PC-3 (cell line): Measurements from ENCODE around the gene SH3TC1. TPM values are rescaled to one million over a fixed set of nuclear protein-coding genes. Genes with fewer than 3 reads are reported as not detected.

Experiments used
- ATAC-seq: fragments of 200-7000 bp; cut with Tn5 transposase; 2 replicates; pipeline ENCODE4 v1.9.1; 2020; ENCODE audit warnings: mild to moderate bottlenecking, moderate library complexity
- BruUV-seq: library from RNA; stranded (reverse); fragments of 400-500 nt; replicated peaks from 2 replicates; lab custom pipeline; 2021; lab: Mats Ljungman, UMichigan
- CTCF ChIA-PET: fragments of 300-600 bp; sonication (Branson Sonifier 250); formaldehyde crosslinking; loops from one replicate; lab custom pipeline; 2022; ENCODE audit warnings: antibody characterized with exemption; lab: Charles Lee
- POLR2A ChIA-PET: fragments of 300-600 bp; sonication (Branson Sonifier 250); formaldehyde crosslinking; loops from one replicate; lab custom pipeline; 2022; ENCODE audit warnings: antibody characterized with exemption; ENCODE audit not compliant: unreplicated experiment; lab: Charles Lee
- DNase-seq: peaks from one replicate; pipeline ENCODE4 v3.0.0-alpha.2; 2015
- H2AFZ ChIP-seq: fragments of 300-600 bp; sonication (generic); 2 replicates; pipeline ENCODE4 v1.6.0; 2016; ENCODE audit warnings: antibody characterized with exemption, low read length
- H3F3A ChIP-seq: fragments of 300-600 bp; sonication (generic); one replicate; pipeline ENCODE4 v1.6.0; 2017; ENCODE audit warnings: antibody characterized with exemption, low read length, control low read depth, mild to moderate bottlenecking; ENCODE audit not compliant: unreplicated experiment
- H3K27ac ChIP-seq: fragments of 300-600 bp; sonication (generic); 2 replicates; pipeline ENCODE4 v1.5.1; 2016; ENCODE audit warnings: mild to moderate bottlenecking, low read length
- H3K27me3 ChIP-seq: fragments of 300-600 bp; sonication (generic); 2 replicates; pipeline ENCODE4 v1.6.1; 2016; ENCODE audit warnings: low read length, mixed read lengths
- H3K36me3 ChIP-seq: fragments of 300-600 bp; sonication (generic); 2 replicates; pipeline ENCODE4 v1.6.1; 2016; ENCODE audit warnings: low read depth, mixed run types, low read length, mixed read lengths
- H3K4me1 ChIP-seq: fragments of 300-600 bp; sonication (generic); 2 replicates; pipeline ENCODE4 v1.5.1; 2016; ENCODE audit warnings: low read length; ENCODE audit not compliant: insufficient read depth
- H3K4me2 ChIP-seq: fragments of 300-600 bp; sonication (generic); 2 replicates; pipeline ENCODE4 v1.6.0; 2016; ENCODE audit warnings: low read length
- H3K4me3 ChIP-seq: fragments of 300-600 bp; sonication (generic); 2 replicates; pipeline ENCODE4 v1.5.1; 2016; ENCODE audit warnings: mild to moderate bottlenecking, low read length, mixed read lengths
- H3K79me2 ChIP-seq: fragments of 300-600 bp; sonication (generic); 2 replicates; pipeline ENCODE4 v1.6.1; 2017; ENCODE audit warnings: low read length, mixed read lengths
- H3K9ac ChIP-seq: fragments of 300-600 bp; sonication (generic); 2 replicates; pipeline ENCODE4 v1.6.0; 2016; ENCODE audit warnings: mild to moderate bottlenecking, low read length
- H3K9me2 ChIP-seq: fragments of 300-600 bp; sonication (generic); replicated peaks from 2 replicates; pipeline ENCODE4 v1.6.1; 2016; ENCODE audit warnings: mixed run types, low read length, mixed read lengths
- H3K9me3 ChIP-seq: fragments of 300-600 bp; sonication (generic); 2 replicates; pipeline ENCODE4 v1.6.1; 2016; ENCODE audit warnings: low read length, mixed read lengths
- H4K20me1 ChIP-seq: fragments of 300-600 bp; sonication (generic); 2 replicates; pipeline ENCODE4 v1.6.1; 2016; ENCODE audit warnings: low read length, mixed read lengths
- CTCF ChIP-seq: fragments of 300-600 bp; sonication (generic); conservative IDR thresholded peaks from 2 replicates; pipeline ENCODE4 v1.5.1; 2017; ENCODE audit warnings: antibody characterized with exemption, low read depth, mild to moderate bottlenecking, low read length
- EZH2 ChIP-seq: fragments of 300-600 bp; sonication (generic); IDR thresholded peaks from one replicate; pipeline ENCODE4 v1.6.1; 2017; ENCODE audit warnings: antibody characterized with exemption, mild to moderate bottlenecking, low read length; ENCODE audit not compliant: unreplicated experiment
- EZH2phosphoT487 ChIP-seq: fragments of 300-600 bp; sonication (generic); IDR thresholded peaks from 2 replicates; pipeline ENCODE4 v1.6.1; 2018; ENCODE audit warnings: mild to moderate bottlenecking, antibody characterized with exemption, low read length, borderline replicate concordance
- intact Hi-C: fragments of 100-400 bp; cut with micrococcal nuclease; formaldehyde crosslinking; loops from 2 replicates; pipeline ENCODE4 v1.9.0; 2023
- total RNA-seq: library from RNA; depleted of rRNA; stranded (reverse); fragments of >200 nt; gene quantifications from 2 replicates; pipeline ENCODE4 v1.2.3, GENCODE V29; 2014

The SH3TC1 gene
- total RNA-seq, 1 experiment from 2014 or later = 23.1 TPM

GRCh38 chr4:8231551-8232049 lies 32.5 kb downstream of the SH3TC1 start:
- Histone ChIP-seq H3K27me3 (no peaks in the 10 kb centered on the region), H3K79me2 (no peaks in the 10 kb centered on the region), H3K36me3 (no peaks in the 10 kb centered on the region), H2AFZ (no peak overlapping the region), H3K4me1 (peaks cover 13% of the 10 kb centered on the region), H3K4me3 (no peak overlapping the region), H3K9me3 (no peaks in the 10 kb centered on the region), H3K9ac (no peak overlapping the region), H3K9me2 (no peaks in the 10 kb centered on the region), H4K20me1 (no peaks in the 10 kb centered on the region), H3F3A (no peaks in the 10 kb centered on the region), H3K4me2 (no peak overlapping the region), H3K27ac (no peak overlapping the region)
- ATAC-seq (no peak), DNase-seq (no peak)
- BruUV-seq = no TSS peak
- no peak for TF ChIP-seq EZH2phosphoT487
- TF ChIP-seq EZH2 = no peak
- TF ChIP-seq CTCF = no peak
- ChIA-PET CTCF (no interaction called here), POLR2A (no interaction called here)
- intact Hi-C loops = no loop called here

DNA sequence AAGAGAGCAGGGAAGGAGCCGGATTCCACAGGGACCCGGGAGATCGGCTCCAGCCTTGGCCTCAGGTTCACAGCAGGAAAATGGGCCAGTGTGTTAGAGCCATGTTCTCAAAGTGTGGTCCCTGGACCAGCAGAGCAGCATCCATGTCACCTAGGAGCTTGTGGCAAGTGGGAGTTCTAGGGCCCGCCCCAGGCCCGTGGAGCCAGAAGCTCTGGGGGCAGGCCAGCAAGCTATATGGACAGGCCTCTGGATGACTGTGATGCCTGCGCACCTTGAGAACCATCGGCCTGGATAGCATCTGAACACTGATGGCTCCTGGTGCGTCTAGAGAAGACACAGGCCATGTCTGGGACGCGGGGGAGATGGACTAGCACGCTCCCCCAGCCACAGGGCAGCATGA lies 33.7 kb downstream of the SH3TC1 start:
- Histone ChIP-seq H3K4me2 (no peak overlapping the region), H3K4me3 (no peak overlapping the region), H3K9ac (no peak overlapping the region), H3K9me3 (no peaks in the 10 kb centered on the region), H3K4me1 (peaks cover 13% of the 10 kb centered on the region), H3K36me3 (no peaks in the 10 kb centered on the region), H4K20me1 (no peaks in the 10 kb centered on the region), H3K9me2 (no peaks in the 10 kb centered on the region), H3F3A (no peaks in the 10 kb centered on the region), H3K27ac (no peak overlapping the region), H3K27me3 (no peaks in the 10 kb centered on the region), H3K79me2 (no peaks in the 10 kb centered on the region), H2AFZ (no peak overlapping the region)
- CTCF ChIA-PET = no interaction called here
- ATAC-seq (no peak), DNase-seq (no peak)
- BruUV-seq = no TSS peak
- POLR2A ChIA-PET = no interaction called here
- no peak for TF ChIP-seq EZH2
- TF ChIP-seq EZH2phosphoT487 = no peak
- no peak for TF ChIP-seq CTCF
- intact Hi-C loops = no loop called here

DNA sequence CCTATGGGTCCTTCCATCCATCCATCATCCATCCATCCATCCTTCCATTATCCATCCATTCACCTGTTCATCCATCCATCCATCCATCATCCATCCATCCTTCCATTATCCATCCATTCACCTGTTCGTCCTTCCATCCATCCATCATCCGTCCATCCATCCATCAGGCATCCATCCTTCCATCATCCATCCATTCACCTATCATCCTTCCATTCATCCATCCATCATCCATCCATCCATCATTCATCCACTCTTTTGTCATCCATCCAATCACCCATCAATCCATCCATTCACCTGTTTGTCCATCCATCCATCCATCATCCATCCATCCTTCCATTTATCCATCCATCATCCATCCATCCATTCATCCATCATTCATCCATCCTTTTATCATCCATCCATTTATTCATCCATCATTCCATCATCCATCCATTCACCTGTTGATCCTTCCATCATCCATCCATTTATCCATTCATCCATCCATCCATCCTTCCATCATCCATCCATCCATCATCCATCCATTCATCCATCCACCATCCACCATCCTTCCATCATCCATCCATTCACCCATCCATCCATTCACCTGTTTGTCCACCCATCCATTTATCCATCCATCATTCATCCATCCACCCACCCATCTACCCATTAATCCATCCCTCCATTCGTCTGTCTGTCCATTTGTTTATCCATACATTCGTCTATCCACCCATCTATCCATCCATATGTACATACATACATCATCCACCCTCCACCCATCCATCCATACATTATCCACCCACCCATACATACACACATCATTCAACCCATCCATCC lies 34.8 kb downstream of the SH3TC1 start:
- CTCF ChIA-PET = no interaction called here
- Histone ChIP-seq H3K27me3 (no peaks in the 10 kb centered on the region), H4K20me1 (no peaks in the 10 kb centered on the region), H3K4me1 (peaks cover 2% of the 10 kb centered on the region), H3K4me2 (no peak overlapping the region), H3K4me3 (no peak overlapping the region), H3F3A (no peaks in the 10 kb centered on the region), H3K9me2 (no peaks in the 10 kb centered on the region), H2AFZ (no peak overlapping the region), H3K79me2 (no peaks in the 10 kb centered on the region), H3K36me3 (no peaks in the 10 kb centered on the region), H3K9me3 (no peaks in the 10 kb centered on the region), H3K27ac (no peak overlapping the region), H3K9ac (no peak overlapping the region)
- no peak for TF ChIP-seq CTCF
- no TSS peak for BruUV-seq
- DNase-seq = no peak
- intact Hi-C loops = no loop called here
- POLR2A ChIA-PET = no interaction called here
- ATAC-seq = no peak
